ENCODE measurements around the gene SLX9. TPM values are rescaled to one million over a fixed set of nuclear protein-coding genes. Genes with fewer than 3 reads are reported as not detected.

SLX9 gene
- total RNA-seq, 1 experiment from 2014 or later: 46.9 TPM

DNA sequence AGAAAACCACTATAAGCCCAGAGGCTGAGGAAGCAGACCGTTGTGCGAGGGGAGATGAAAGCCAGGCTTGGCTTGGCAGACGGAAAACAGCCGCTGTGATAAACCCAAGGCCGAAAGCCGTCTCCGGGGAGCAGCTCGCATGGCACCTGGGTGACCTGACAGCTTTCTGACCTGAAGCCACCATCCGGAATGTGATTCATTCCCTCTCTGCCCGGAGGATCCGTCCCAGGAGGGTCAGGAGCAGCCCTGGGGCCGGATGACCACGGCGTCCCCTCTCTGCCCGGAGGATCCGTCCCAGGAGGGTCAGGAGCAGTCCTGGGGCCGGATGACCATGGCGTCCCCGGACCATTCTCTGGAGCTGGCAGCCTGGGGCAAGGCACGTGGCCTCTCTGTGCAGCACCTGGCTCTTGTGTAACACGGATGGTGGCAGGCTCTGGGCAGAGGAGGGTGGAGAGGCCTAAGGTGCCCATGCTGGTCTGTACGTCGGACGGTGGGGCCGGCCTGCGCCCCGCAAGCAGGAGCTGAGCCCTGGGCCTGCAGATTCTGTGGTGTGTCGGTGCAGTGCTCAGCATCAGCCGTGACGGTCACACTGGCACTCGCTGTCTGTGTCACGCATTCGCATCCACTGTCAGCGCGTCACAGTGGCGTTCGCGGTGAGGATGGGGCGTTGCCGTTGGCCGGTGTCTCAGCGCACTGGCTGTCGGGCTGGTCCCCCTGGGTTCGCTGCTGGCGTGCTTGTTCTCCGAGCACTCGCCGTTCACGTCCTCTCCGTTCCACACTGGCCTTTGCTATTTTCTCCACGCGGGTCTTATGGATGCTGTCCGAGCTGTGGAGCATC, 50.3 kb downstream of the SLX9 start:
- DNase-seq (ENCODE audit: low read depth): no peak

DNA sequence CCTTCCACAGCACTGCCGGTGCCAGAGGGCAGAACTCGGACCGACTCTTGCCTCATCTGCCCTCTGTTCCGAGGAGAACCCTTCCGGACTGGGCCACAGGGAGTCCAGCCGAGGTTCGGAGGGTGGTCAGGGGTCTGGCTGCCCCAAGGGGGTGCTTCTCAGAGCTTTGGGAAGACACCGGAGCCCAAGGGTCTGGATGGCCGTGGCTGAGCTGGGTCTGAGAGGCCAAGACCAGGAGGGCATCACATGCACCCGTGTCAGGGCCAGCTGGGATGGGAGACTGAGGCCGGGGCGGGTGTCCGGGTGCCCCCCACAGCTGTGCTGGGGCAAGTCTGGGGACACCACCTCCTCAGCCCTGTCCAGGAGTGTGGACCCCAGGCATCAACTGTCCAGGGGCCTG, 51.1 kb downstream of the SLX9 start:
- no peak for DNase-seq (ENCODE audit: low read depth)

DNA sequence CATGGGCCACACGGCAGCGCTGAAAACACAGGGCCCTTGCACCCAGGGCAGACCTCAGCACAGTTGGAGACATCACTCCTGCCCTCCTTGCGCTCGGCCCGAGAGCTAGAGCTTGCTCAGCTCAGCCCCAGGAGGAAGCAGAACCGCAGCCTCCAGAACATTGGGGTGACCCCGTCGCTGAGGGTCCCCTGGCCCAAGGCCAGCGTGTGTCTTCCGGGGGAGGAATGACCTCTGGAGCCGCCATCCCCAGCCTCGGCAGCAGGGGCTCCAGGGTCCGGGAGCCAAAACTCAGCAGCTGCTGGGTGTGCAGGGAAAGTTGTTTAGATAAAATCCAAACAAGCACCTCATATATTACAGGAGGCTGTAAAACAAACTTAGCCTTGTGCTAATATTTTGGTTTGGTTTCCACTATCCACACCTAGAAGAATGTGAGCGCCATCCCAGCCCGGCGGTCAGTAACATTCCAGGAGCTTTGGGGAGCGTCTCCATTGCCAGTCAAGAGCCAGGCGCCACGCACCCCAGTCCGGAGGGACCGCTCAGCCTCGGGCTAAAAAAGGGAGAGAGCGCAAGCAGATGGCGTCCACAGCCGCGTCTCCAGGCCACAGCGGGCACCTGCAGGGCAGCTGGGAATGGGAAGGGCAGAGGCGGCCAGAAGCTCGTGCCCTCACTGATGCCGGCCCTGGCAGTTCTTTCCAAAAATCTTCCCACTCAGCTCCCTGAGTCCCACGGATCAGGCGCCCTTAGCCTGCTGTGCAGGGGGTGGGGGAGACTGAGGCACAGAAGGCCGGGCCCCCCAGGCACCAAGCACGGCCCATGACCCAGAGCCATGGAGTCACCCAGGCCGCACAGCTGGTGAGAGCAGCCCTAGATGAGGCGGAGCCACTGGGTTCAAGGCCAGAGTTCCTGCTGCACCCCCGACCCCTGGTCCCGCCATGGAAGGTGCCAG, 52.0 kb downstream of the SLX9 start:
- DNase-seq (ENCODE audit: low read depth): no peak

DNA sequence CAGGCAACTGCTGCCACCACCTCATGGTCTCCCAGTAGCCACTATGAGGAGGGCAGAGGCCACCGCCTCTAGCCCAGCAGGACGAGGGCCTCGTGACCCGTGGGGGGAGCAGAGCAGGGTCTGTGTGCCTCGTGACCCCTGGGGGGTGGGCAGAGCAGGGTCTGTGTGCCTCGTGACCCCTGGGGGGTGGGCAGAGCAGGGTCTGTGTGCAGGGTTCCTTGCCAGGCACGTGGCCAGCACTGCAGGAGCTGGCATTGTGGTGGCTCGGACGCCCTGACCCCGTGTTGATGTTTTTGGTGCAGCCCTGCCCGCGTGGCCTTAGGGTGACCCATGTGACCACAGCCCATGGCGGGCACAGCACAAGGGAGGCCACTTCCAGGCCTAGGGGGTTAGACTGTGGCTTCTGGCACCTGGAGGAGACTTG, 52.8 kb downstream of the SLX9 start:
- DNase-seq (ENCODE audit: low read depth): no peak

DNA sequence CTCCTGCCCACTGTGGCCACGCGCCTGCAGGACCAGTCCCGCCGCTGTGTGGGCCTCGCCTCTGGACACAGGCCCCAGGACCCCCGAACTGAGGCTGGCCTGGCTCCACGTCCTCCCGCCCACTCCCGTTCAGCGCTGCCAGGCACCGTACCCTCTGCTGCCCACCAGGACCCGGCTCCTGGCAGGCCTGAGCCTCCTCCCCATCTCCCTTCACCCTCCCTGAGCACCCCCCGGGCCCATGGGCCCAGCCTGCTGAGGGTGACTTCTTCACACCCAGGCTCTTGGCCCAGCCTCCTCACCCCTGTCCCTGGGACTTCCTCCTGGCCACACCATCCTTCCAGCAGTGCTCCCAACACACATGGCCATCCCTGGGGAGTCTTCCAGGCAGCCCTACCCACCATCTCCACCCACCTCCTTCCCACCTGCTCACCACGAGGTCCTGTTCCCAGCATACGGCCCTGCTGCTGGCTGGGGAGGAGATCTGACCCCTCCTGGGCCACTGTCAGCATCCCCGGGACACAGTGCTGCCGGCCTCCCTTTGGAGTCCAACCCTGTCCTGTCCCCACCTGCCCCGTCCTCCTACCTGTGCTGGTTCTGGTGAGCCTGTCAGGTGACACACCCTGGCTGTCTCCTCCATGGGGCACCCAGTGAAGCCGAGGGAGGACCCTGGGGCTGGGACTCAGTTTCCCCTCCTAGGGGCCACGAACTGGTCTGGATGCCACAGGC, 53.7 kb downstream of the SLX9 start:
- DNase-seq (ENCODE audit: low read depth): no peak

DNA sequence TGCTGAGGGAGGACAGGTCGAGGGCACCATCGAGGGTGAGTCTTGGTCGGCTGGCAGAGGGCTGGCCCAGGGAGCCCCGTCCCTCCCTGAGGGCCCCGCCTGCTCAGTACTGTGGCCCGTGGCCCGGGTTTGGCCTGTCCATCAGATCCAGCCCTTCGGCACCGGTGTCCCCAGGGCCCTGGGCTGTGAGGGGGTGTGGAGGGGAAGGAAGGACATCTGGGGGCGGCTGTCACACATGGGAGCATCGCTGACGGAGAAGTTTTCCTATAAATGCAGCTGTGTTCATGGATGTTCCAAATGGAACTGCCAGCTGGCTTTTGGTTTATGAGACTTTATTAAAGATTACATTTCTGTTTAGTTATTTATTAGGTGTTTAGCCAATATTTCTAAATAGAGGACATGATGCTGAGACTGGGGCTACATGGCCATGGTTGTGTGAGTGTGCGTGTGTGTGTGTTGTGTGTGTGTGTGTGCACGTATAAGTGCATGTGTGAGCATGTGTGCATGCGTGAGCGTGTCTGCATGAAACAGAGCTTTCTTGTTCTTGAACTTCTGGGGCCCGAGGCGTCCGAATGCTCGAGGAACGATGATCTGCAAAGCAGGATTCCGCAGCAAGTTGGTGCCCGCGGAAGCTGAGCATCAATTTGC, 54.3 kb downstream of the SLX9 start:
- DNase-seq (ENCODE audit: low read depth): no peak

DNA sequence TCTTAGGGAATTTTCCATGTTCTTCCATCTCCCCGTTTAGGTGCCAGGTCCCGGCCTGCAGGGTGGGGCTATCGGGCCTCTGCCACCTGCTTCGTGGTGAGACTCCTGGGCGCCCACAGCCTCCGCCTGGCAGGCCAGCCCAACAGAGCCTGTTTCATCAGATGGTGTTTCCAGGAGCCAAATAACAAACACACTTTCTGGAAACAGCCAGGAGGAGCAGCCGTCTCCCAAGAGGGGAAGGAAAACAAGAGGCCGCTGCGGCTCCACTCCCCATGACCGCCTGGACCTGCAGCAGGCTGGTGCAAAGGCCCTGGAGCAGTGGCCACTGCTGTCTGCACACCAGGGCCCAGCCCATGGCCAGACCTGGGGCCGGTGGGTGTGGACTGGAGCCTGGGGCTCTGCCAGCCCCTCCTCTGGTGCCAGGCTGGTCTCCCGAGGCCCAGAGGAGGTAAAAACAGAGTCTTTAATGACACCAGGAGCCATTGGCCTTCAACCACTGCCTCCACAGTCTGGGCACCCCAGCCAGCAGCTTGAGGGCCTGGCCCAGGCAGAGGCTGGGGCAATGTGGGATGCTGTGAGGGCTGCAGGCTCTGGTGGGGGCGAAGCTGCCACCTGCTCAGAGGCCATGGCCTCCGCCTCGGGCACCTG, 55.0 kb downstream of the SLX9 start:
- DNase-seq (ENCODE audit: low read depth): no peak

DNA sequence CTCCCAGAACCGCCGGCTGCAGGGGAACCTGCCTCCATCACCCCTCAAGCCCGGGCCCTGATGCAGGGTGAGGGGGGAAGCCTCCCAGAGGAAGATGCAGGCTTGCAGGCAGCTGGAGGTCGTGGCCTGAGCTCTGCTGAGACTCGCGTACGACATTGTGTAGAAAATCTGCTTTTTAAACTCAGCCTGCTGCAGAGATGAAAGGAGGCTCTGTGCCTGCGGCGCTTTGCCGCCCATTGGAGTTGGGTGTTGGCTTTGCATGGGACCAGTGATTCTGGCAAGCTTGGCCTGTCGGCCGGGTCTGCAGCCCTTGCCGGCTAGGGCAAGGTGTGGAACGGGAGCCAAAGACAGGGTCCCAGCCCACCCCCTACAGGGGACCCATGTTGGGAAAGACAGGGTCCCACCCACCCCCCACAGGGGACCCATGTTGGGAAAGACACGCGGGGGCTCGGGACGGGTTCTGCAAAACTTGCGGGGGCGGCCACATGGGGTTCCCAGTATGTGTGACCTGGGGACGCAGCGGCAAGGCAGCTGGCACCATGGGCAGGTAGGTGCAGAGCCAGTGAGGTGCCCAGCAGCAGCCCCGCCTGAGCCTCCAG, 55.6 kb downstream of the SLX9 start:
- no peak for DNase-seq (ENCODE audit: low read depth)

DNA sequence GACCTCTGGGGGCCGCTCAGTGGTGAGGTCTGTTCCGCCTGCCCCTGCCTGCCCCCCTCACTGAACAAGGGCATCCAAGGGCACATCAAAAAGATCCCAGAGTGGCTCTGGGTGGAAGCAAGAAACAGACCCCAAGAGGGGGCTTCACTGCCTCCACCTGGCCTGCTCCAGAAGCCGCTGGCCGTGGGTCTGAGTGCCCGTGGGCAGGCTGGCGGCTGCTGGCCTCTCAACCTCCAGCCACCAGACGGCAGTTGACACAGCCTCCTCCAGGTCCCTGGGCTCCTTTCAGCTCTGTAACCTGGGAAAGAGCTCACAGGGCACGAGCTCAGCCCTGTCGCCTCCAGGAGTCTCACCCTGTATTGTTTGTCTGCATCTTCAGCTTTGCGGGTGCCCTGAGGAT, 56.3 kb downstream of the SLX9 start:
- no peak for DNase-seq (ENCODE audit: low read depth)

DNA sequence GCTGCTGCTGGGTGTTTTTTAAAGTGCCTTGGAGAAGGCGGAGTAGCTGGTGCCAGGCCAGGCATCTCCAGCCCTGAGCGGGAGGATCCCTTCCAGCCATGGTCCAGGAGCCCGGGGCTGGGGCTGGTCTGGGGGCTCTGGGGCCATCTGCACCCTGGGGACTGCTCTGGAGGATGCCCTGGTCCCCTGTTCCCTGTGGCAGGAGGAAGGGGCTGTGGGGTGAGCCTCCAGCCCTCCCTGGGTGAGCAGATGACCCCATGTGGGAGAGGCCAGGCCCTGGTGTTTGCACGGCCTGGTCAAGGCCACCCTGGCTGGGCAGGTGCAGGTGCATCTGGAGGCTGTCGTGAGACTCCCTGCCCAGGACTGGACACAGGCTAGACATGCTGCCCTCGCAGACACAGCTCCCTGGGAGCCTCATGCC, 56.7 kb downstream of the SLX9 start:
- DNase-seq (ENCODE audit: low read depth): no peak

DNA sequence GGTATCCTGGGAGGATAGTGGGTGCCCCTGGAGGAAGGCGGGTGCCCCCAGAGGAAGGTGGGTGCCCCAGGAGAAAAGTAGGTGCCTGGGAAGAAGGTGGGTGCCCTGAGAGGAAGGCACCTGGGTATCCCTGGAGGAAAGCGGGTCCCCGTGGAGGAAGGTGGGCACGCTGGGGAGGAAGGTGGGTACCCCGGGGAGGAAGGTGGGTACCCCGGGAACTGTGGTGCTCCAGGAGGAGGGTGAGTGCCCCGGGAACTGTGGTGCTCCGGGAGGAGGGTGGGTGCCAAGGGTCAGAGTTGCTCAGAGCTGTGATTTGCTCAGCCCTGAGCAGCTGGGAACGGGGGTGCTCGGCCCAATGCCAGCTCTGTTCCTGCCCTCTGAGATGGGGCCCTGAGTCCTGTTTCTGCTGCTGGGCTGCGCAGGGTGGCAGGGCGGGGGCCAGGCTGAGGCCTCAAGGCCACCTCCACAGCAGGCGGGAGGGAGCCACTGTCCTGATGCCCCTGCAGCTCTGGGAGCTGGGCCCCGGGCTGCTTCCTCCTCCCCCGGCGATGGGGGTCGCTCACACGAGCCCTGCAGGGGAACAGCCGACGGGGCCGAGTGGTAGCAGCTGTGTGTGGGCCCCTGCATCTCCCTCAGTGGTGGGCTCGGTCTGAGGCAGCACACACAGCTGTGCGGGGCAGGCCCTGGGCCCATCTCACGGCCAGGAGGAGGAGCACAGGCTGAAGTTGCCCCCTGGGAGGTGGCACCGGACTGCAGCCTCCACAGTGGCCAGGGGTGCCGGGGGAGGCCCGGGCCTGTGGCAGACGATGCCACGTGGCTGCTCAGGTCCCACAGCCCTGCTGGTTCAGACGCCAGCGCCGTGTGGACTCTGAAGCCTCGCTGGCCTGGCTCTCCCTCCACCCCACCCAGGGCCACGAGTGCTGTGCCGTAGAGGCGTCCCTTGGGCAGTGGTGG, 57.4 kb downstream of the SLX9 start:
- DNase-seq (ENCODE audit: low read depth): no peak

DNA sequence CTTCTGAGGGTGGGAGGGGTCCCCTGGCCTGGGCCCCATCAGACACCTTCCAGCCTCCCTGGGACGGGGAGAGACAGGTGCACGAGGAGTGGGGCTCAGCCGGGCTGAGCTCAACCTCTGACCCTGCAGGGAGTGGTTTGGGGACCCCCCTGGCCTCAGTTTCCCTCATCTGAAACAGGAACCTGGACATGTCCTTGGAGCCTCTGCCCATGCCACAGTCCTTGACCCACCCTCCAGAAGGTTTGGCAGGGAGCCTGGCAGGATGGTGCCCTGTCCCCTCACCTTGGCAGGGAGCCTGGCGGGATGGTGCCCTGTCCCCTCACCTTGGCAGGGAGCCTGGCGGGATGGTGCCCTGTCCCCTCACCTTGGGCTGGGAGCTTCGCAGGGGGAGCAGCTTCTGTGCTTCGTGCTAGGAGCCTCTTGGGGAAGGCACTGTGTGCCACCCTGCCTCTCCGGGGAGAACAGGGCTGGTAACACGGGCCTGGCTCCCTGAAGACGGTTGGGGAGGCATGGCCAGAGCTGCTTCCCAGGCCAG, 58.3 kb downstream of the SLX9 start:
- DNase-seq (ENCODE audit: low read depth): no peak

DNA sequence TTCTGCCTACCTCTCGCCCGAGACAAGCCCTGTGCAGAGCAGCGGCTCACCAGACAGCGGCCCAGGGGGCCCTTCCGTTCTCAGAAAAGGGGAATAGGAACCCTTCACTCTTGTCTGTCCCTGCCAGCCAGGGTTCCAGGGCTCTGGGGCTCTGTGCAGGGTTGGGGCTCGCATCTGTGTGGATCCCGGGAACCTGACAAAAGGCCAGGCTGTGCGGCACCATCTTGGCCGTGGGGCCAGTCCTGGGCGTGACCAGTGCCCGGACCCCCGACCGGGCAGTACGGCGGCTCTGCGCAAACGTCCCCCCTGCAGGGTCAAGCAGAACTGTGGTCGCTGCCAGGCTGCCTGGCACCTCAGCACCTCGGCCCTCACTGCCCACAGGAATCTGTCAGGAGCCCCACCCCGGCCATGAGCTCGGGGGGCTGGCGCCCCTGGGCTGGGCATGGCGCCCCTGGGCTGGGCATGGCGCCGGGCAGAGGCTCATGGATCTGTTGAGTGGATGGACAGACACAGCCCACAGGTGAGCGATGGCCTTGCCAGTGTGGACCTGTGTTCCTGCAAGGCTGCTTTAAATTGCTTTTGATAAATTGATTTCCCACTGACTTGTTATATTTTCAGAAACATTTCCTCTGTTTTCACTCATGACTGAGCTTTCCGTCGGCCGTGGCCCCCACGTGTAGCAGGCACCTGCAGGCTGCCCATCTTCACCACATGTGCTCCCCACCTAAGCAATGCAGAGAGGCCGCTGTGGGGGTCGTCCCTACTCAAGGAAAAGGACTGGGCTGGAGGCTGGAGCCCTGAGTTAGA, 59.0 kb downstream of the SLX9 start:
- DNase-seq (ENCODE audit: low read depth): no peak

DNA sequence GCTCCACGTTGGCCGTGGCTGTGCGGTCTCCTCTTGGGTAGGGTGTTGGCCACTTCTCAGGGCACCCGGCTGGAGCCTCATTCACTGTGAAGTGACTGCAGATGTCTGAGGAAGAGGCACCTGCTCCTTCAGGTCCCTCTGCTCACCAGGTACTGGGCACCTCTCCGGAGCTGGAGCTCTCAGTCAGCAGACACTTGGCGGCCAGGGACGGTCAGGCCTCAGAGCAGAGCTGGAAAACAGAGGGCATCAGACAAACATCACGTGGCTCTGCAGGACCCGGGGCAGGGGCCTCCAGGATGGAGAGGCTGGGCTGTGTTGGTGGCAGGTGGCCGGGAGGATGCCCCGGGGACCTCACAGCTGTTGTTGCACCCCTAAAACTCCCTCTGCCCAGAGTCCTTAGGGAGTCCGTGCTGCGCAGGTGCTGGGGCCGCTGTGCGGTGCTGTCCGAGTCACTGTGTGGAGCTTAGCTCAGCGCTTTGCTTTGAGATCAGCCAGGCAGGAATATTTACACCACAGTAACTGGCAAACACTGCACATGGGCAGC, 59.7 kb downstream of the SLX9 start:
- no peak for DNase-seq (ENCODE audit: low read depth)

DNA sequence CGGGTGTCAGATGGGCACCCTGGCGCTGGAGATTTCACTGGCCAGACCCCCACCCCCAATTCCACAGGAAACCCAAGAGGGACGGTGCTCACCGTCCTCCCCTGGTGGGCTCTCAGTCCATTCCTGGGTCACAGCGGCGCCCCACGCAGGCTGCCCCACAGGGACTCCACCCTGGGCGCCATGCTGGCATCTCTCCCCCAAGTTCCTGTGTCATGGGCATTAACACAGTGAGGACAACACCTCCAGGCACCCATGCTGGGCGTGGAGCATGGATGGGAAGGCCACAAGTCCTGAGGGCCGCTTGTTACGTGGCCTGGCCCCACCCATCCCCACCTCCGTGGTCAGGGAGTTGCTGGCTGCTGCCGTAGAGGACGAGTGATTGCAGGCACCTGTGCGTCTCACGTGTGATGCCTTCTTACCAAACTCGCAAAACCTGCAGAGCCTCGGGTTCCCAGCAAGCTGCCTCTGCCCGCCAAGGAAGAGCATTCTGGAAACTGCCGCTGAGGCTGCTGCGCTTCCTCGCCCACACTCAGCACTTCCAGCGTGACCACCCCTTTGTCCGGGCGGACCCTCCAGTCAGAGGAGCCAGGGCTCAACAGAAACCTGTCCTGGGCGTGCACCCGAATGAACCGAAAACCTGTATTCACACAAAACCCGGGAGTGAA, 60.3 kb downstream of the SLX9 start:
- no peak for DNase-seq (ENCODE audit: low read depth)

DNA sequence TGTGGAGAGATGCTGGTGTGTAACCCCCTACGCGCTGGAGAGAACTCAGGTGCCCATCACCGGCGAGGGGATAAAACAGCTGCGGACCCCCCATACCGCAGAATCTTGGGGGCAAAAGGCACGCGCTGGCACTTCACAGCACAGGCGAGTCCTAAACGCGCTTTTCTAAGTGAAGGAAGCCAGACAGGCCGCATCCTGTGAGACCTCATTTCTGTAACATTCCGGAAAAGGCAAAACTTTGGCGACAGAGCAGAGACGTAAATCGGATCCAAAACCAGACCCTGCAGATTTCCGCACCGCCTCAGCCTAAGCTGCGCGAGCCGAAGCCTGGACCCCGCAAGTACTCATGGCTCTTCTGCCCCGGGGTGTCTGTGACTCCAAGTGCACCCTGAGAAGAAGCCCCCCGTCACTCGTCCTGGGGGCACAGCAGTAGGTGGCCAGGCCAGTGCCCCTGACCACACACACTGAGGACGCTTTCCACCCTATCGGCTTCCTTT, 60.9 kb downstream of the SLX9 start:
- no peak for DNase-seq (ENCODE audit: low read depth)

Measured in Daoy (cell line).